ENCODE data around the gene TACR1.
"Not testable (repeated sequence)": the region's sequence is repeated elsewhere in the genome, so short reads cannot be mapped to it uniquely, and the experiment has no call there.

The TACR1 gene

DNA sequence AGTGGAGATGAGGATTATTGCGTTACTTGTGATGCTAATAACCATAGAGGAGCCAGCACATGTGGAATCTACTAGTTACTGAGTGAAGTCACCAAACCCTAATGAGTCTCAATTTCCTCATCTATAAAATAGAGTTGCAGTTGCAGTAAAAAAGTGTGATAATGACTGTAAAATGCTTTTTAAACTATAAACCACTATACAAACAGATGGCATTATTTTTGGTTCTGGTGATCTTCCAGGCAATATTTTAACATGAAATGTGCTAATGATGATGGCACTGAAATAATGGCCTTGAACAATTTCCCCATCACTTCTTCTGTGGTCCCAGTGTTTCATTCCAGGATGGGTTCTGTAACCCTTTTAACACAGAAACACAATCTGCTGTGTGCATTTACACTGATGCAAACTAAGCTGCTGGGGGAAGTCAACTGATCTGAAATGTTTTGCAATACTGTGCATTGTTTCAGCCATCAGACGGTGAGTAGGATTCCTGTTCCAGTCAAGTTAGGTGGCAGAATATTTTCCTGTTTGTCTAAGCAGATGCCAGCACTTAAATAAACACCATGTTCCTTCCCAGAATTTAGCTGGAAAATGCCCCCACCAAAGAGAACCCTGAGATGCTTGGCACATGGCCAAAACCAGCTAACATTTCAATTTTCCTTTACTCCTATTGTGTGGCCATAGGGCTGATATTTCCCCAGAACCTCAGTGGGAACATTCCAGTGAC, 52.6 kb downstream of the TACR1 start:
- no peak for DNase-seq (ENCODE audit: low read depth in 2 of 2)

- DNase-seq (ENCODE audit: low read depth in 2 of 2), result not testable (repeated sequence)
Measured at GRCh38 chr2:75146221-75146605, 53.1 kb downstream of the TACR1 start.

GRCh38 chr2:75142081-75142480, 57.2 kb downstream of the TACR1 start:
- no peak for DNase-seq (ENCODE audit: low read depth in 2 of 2)

DNA sequence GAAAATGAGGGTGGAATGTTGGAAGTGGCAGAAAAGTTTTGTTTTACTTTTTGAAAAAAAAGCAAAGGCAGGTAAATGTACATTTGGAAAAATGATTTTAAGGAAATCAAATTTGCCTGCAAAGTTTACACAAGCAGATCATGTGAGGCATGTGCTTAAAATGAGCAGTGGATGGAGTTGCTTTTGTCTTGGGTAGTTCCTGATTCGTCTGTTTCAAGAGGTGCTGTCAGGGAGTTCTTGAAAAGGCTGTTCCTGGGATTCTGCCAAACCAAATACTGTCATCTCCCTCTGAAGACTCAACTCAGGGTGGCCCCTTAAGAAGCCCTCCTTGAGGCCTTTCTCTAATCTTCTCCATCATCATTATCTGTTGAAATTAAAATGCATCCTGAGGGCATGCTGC, 59.0 kb downstream of the TACR1 start:
- no peak for DNase-seq (ENCODE audit: low read depth in 2 of 2)

DNA sequence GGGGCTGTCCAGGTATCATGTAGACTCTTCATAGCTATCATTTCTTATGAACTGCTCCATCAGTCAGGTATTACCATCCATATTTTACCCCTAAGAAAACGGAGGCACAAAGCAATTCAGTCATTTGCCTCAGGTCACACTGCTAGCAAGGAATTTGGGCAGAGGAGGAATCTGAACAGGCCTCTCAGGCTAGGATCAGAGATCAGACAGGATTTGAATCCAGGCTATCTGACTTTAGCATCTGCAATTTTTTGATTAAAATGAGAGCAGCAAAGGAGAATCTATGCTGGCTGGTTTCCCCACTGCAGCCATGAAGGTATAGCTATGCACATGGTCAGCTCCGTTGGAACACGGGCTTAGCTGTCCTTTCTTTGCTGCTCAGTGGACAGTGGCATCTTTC, 60.1 kb downstream of the TACR1 start:
- DNase-seq (ENCODE audit: low read depth in 2 of 2), result no peak

DNA sequence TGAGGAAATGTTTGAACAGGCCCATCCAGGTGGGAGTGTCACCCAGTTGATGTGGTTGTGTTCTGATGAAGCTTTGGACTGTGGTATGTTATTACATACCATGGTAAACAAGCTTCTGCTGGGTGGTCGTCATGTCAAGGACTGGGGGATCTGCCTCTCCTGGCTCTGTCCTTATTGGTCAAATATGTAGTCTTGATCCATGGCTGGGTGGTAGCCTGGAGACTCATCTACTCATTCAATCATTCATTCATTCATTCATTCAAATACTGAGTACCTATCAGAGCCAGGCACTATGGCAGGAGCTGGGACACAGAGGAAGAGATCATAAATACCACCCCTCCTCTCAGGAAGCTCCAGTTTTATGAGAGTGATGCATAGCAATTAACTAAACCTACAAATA, 60.8 kb downstream of the TACR1 start:
- no peak for DNase-seq (ENCODE audit: low read depth in 2 of 2)

DNA sequence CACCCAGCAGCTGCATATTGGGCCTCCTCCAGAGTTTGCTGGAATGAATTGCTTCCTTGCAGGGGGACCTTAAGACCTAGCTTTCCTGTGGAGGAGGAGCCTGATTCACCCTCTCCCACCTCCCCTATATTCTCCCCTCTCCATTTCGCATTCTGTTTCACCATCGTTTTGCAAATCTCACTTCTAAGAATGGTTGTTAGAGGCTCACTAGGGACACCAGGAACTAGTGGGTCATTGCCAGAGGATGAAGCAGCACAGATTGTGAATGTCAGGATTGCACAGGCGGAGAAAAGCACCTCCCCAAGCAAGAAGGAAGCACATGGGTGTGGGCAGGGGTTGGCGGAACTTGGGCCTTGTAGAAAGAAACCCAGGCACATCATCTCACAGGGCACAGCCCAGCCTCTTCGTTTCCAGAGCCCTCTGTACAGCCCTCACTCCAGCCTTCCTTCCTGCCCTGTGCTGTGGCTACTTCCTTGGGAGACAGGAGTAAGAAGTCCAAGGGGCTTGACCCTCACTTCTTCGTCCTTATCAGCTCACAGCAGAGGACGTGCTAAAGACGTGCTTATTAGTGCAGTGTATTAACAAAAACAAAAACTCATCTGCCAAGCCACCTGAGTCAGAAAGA, 63.4 kb downstream of the TACR1 start:
- DNase-seq (ENCODE audit: low read depth in 2 of 2), result no peak

DNA sequence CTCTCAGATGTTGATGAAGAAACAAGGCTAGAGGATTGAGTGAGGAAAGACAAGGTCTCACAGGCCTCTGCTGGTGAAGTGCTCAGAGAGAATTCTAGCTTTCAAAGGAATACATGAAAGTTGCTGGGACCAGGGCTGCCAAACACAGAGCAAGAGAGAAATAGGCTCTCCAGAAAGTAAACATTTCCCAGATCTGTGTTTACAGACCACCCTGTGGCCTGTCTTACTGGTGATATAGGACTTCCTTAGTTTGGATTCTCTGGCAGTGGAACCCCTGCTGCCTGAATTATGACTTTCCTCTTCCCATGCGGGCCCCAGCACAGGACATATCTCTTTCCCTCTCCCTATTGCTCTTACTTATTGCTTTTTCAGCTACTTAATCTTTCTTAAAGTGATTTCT, 64.5 kb downstream of the TACR1 start:
- no peak for DNase-seq (ENCODE audit: low read depth in 2 of 2)

GRCh38 chr2:75133621-75134570, 65.4 kb downstream of the TACR1 start:
- no peak for DNase-seq (ENCODE audit: low read depth in 2 of 2)

- no peak for DNase-seq (ENCODE audit: low read depth in 2 of 2)
Measured at GRCh38 chr2:75130171-75130570, 69.1 kb downstream of the TACR1 start.

GRCh38 chr2:75123876-75124275, 75.4 kb downstream of the TACR1 start:
- no peak for DNase-seq (ENCODE audit: low read depth in 2 of 2)

- DNase-seq (ENCODE audit: low read depth in 2 of 2), result no peak
Measured at GRCh38 chr2:75113231-75113869, 86.0 kb downstream of the TACR1 start.

DNA sequence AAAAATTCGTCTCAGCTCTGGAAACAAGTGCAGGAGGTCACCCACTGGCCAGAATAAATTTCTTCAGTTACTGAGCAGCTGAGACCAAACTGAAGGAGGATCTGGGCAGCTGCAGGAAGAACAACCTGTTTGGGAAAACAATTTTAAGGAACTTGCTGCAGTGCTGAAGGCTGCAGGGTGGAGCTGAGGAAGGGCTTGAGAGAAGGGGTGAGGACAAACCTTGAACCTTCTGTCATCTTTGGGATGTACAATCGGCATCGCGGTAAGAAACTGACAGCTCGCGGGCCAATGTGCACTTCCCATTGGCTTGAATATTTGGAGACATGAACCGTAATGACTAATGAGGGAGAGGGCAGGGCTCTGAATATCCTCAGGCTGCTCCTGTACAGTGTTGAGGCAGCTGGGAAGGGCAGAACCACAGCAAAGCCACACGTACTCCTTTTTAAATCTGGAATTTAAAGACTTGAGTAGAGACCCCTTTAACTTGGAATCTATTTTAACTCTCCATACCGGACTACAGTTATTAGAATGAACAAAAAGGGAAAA, 90.3 kb downstream of the TACR1 start:
- DNase-seq (ENCODE audit: low read depth in 2 of 2), result no peak

GRCh38 chr2:75102011-75102410, 97.3 kb downstream of the TACR1 start:
- DNase-seq (ENCODE audit: low read depth in 2 of 2), result no peak

GRCh38 chr2:75100801-75101151, 98.5 kb downstream of the TACR1 start:
- no peak for DNase-seq (ENCODE audit: low read depth in 2 of 2)

GRCh38 chr2:75100011-75100800, 99.1 kb downstream of the TACR1 start:
- no peak for DNase-seq (ENCODE audit: low read depth in 2 of 2)

GRCh38 chr2:75099521-75099922, 99.8 kb downstream of the TACR1 start:
- DNase-seq (ENCODE audit: low read depth in 2 of 2), result no peak

DNA sequence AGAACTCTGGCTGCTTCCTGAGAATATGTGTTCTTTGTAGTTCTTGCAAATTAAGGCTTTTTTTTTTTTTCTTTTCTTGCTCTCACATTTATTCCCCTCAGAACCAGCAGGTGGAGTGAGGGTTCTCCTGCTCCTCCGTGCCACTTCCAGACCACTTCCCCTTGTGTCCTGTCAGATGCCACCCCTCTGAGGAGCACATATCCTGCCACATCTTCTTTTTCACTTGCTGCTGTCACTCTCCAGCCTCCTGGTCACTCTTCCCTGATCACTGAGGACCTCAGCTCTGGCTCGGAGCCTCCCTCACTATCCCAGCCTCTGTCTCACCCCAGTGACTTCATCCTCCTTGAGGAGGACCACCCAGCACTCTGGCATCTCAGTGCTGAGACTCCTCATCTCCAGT, 100.5 kb downstream of the TACR1 start:
- no peak for DNase-seq (ENCODE audit: low read depth in 2 of 2)

DNA sequence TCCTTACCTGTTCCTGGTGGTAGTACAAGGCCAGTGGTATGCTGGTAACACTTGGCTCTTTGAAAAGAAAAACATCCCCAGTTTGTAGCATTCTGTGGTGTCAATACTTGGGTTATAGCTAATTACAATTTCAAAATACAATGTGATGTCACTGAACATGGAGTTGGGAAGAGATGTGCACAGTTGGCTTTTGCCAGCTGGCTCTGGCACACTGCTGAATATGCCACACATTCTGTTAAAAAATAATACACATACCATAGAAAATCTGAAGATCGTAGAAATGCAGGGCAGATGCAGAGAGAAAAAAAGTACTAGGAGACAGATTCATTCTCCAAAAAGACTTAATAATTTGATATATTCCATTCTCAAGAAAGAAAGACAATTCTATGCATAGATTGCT, 101.5 kb downstream of the TACR1 start:
- no peak for DNase-seq (ENCODE audit: low read depth in 2 of 2)

DNA sequence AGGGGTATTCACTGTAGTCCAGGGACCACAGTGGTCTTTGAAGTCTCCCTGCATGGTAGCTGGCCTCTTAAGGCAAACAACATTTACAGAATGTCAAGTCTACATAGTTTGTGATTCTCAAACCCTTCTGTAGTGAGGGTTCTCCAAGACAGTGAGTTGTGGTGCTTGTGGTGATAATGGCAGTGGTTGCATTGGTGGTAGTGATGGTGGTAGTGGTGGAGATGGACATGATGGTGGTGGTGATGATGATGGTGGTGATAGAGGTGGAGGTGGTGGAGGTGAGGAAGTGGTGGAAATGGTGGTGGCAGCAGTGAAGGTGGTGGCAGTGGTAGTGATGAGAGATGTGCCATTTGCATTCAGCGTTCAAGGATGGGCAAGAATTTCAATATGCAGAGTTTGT, 104.9 kb downstream of the TACR1 start:
- DNase-seq (ENCODE audit: low read depth in 2 of 2), result no peak
